ENCODE results near the gene HIF3A.

GRCh38 chr19:46350029-46350757 is 53.4 kb downstream of the HIF3A start:
- TF ChIP-seq, protein P1, sequence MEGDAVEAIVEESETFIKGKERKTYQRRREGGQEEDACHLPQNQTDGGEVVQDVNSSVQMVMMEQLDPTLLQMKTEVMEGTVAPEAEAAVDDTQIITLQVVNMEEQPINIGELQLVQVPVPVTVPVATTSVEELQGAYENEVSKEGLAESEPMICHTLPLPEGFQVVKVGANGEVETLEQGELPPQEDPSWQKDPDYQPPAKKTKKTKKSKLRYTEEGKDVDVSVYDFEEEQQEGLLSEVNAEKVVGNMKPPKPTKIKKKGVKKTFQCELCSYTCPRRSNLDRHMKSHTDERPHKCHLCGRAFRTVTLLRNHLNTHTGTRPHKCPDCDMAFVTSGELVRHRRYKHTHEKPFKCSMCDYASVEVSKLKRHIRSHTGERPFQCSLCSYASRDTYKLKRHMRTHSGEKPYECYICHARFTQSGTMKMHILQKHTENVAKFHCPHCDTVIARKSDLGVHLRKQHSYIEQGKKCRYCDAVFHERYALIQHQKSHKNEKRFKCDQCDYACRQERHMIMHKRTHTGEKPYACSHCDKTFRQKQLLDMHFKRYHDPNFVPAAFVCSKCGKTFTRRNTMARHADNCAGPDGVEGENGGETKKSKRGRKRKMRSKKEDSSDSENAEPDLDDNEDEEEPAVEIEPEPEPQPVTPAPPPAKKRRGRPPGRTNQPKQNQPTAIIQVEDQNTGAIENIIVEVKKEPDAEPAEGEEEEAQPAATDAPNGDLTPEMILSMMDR (IDR thresholded peaks at IDR 0.05; ENCODE audit: low read length), result no peak
- no peak for TF ChIP-seq EZH2 (IDR thresholded peaks at IDR 0.05; ENCODE audit: borderline replicate concordance, low read length)
